Effector CD4-positive, alpha-beta T cell (primary cell): Measurements from ENCODE around the gene FRMPD1.
"Not testable (repeated sequence)": the region's sequence is repeated elsewhere in the genome, so short reads cannot be mapped to it uniquely, and the experiment has no call there.

Experiments used
- DNase-seq: peaks from one replicate; pipeline ENCODE4 v3.0.0-alpha.2; 2020

FRMPD1 gene

GRCh38 chr9:37740128-37740527, 89.4 kb downstream of the FRMPD1 start:
- no peak for DNase-seq

DNA sequence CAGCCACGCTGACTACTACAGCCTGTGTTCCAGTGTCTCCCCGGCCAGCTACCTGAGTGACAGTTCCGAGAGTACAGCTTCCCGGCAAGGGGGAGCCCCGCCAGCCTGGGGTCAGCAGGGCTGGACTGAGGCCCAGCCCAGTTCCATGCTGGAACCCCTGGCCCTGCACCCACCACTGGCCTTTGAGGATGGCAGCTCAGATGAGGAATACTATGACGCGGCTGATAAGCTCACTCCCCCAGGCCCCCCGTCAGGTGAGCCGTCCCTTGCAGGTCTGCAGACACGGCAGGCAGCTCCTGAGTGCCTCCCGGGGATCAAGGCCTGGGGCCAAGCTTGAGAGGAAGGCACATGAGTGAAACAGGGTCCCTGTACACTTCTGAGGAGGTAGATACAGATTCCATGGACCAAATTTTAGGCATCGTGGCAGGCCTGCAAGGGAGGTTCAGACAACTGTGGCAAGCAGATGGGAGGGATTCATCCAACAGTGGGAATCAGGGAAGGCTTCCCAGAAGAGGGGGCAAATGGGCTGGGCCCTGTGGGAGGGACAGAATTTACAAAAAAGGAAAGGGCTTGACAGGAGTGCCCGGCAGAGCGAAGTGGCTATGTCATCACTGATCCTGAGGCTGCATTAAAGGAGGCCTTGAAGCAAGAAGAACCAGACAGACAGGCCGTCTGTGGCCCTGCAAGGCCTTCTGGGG, 90.0 kb downstream of the FRMPD1 start:
- DNase-seq, result no peak

GRCh38 chr9:37745970-37746369, 95.2 kb downstream of the FRMPD1 start:
- DNase-seq, result no peak

- no peak for DNase-seq
These were observed 95.9 kb downstream of the FRMPD1 start for GRCh38 chr9:37746448-37747270.

- DNase-seq, result peak; percentile 23
These were observed 96.6 kb downstream of the FRMPD1 start for GRCh38 chr9:37747271-37747753.

DNA sequence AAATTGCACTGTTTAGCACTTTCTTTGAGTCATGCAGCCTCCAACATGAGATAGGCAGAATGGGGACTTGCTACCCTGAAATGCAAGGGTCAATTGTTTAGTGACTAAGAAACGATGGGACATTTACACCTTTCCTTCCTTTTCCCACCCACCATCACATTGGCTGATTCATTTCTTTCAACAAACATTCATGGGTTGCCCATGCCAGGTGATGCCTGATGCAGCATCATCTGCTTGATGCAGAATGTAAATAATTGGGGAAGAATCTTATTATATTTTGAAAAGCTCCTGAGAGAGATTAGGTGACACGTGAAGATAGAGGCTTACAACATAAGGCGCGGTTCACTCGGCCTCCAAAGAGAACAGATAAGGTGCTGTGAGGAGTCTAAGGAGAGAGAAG, 98.4 kb downstream of the FRMPD1 start:
- no peak for DNase-seq

DNA sequence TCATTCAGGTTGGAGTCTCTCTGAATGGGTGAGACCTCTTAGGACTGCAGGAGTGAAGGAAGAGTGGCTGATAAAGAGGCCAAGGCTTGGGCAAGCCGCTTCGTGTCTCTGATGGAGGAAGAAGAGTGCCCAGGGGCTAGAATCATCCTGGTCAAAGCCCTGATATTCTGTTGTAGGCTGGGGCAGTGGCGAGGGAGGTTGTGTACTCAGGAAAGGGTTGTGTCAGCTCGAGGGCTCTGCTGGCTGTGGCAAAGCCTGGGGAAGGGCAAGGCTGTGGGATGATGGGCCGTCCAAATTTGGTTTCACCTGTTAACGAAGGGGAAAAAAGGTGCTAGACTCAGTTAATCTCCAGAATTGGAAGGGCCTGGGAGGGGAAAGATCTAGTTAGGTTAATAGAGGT, 100.4 kb downstream of the FRMPD1 start:
- DNase-seq, result no peak

- not testable (repeated sequence) for DNase-seq
These were observed 101.0 kb downstream of the FRMPD1 start for GRCh38 chr9:37751704-37752103.

DNA sequence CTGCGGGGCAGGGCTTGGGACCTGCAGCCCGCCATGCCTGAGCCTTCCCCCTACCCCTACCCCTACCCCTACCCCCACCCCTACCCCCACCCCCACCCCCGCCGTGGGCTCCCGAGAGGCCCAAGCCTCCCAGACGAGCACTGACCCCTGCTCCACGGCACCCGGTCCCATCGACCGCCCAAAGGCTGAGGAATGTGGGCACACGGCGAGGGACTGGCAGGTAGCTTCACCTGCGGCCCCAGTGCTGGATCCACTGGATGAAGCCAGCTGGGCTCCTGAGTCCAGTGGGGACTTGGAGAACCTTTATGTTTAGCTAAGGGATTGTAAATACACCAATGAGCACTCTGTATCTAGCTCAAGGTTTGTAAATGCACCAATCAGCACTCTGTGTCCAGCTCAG, 101.4 kb downstream of the FRMPD1 start:
- DNase-seq, result not testable (repeated sequence)

DNA sequence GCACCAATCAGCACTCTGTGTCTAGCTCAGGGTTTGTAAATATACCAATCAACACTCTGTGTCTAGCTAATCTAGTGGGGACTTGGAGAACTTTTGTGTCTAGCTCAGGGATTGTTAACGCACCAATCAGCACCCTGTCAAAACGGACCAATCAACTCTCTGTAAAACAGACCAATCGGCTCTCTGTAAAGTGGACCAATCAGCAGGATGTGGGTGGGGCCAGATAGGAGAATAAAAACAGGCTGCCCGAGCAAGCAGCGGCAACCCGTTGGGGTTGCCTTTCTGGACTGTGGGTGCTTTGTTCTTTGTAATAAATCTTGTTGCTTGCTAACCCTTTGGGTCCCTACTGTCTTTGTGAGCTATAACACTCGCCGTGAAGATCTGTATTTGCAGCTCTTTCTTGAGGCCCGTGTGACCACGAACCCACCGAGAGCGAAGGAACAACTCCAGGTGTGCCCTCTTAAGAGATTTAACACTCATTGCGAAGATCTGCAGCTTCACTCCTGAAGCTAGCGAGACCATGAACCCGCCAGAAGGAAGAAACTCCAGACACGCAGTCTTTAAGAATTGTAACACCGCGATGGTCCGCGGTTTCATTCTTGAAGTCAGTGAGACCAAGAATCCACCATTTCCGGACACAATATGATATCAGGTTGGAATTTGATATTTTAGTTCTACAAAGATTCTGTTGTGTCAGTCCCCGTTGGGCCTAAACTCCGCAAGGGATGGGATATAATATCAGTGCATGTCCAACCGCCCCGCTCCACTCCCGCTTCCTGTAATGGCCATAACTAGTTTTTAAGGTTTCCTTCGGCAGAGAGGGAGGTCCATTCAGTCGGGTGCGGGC, 102.1 kb downstream of the FRMPD1 start:
- DNase-seq, result no peak

DNA sequence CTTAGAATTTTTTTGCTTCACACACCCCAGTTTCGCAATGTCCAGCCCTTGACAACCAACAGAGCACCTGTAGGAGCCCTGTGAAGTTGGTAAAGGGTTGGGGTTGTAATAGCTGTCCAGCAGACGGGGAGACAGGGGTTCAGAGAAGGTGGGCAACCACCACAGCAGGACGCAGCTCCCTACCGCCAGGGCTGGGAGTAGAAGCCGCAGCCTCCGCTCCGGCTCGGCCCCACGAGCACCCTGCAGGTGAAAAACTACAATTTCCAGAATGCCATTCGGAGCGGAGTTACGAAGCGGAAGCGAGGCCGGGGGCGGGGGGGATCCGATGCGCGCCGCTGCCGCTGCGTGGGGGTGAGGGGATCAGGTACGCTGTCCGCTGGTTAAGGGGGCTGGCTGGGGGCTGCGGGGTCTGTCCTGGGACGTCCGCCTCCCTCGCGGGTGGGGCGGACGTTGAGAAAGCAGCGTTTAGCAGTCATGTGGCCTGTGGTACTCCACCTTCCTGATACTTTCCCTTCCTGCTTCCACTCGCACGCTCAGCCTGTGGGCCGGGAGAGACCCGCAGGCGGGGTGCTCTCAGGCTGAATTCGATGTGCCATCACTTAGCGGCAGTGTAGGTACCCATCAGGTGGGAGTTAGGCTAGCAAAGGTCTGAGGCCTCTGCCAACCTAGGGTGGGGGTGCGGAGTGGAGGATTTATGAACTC, 102.9 kb downstream of the FRMPD1 start, which contains the start of gene TRMT10B:
TSS of gene TRMT10B (plus strand) at position 317 of the 702 bp plus-strand sequence. CDS start 8,127 bp downstream, outside the sequence.
- peak; percentile 61 for DNase-seq

- DNase-seq, result no peak
These were observed 108.0 kb downstream of the FRMPD1 start for GRCh38 chr9:37758747-37759146.

DNA sequence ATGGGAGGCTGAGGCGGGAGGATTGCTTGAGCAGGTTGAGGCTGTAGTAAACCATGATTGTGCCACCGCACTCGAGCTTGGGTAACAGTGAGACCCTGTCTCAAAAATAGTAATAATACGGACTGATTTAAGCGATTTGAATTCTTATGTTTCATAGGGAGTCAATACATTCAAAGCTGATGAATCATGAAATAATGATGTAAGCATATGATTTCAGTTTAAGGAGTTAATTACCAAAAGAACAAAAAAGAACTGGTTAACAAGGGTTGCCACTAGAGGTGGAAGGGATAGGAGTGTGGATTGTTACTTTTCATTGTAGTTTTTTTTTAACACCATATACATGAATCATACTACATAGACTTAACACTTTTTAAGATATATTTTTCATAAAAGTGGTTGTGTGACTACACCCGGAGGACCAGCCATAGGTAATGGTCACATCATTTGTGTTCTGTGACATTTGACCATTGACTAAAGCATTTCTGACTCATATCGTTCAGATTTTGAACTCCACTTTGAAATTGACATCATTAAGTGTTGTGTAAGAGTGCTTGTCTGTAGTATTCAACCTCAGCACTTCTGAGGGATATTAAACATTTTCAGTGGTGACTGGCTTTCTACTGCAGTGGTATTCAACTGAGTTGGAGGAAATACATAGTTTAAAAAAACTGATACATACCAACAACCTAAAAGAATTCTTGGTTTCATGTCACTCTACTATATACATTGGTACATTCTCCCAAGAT, 109.8 kb downstream of the FRMPD1 start:
- DNase-seq, result no peak

DNA sequence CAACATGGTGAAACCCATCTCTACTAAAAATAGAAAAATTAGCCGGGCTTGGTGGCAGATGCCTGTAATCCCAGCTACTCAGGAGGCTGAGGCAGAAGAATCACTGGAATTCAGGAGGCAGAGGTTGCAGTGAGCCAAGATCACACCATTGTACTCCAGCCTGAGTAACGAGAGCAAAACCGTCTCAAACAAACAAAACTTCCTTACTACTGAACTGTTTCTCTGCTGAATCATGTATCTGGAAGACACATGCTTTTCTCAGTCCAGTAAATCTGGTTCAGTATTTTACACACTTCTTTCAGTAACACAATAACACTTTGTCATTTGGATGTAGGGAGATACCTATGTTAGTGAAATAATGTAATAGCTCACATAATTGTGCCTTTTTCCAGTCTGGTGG, 110.8 kb downstream of the FRMPD1 start:
- DNase-seq, result no peak

DNA sequence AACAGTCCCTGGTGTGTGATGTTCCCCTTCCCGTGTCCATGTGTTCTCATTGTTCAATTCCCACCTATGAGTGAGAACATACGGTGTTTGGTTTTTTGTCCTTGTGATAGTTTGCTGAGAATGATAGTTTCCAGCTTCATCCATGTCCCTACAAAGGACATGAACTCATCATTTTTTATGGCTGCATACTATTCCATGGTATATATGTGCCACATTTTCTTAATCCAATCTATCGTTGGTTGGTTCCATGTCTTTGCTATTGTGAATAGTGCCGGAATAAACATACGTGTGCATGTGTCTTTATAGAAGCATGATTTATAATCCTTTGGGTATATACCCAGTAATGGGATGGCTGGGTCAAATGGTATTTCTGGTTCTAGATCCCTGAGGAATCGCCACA, 114.5 kb downstream of the FRMPD1 start:
- DNase-seq, result not testable (repeated sequence)

GRCh38 chr9:37769306-37769705, 118.6 kb downstream of the FRMPD1 start:
- DNase-seq, result no peak

DNA sequence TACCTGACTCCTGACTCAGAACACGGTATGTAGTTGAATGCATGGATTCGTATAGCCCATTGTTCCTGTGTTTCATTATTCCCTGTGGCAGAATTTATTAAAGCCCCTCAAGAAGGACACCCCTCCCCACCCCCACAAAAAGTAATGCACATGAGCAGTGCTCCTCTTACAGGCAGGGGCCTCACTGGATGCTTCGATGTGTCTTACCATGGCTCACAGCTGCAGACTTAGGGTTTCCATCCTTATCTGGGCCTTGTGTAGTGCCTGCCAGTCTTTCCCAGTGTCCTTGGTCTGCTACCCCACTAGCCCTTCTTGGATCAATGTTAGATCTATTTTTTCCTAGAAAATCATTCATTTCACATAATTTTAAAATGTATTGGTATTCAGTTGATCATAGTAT, 119.2 kb downstream of the FRMPD1 start:
- DNase-seq, result no peak

- no peak for DNase-seq
These were observed 124.6 kb downstream of the FRMPD1 start for GRCh38 chr9:37775216-37775919.

GRCh38 chr9:37776328-37776727, 125.6 kb downstream of the FRMPD1 start:
- DNase-seq, result no peak

DNA sequence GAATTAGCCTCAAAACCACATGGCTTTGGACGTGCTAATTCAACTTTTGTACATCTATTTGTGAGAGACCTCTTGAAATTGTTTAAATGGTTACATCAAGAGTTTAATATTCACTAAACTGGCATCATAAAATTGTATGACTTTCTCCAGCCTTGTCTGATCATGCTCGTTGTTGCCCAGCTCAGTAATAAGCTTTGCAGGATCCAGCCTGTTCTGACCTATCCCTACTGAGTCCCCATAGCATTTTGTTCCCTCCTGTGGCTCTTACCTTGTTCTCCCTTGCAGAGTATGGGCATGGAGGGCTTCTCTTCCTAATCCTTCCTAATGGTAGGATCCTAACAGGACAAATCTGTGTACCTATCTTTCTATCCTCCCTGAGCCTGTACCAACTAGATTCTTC, 127.8 kb downstream of the FRMPD1 start:
- no peak for DNase-seq

DNA sequence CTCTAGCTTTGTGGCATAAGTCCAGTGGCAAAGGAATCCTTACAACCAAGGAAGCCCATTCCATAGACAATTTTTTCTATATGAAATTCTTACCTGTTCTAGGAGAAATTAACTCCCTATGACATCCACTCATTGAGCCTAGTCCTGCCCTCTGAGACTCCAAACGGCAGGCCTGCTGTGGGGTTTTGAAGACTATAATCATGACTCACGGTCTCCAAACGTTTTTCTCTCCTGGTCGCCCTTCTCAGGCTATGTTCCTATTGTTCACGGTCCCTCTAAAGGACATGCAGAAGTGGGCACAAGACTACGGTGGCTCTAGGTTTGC, 133.5 kb downstream of the FRMPD1 start:
- DNase-seq, result no peak
